OCI-LY3 (cell line): Measurements from ENCODE around the gene MBL2.

Experiments used
- H2AFZ ChIP-seq: fragments of 200-600, 300-600 bp; shearing (Covaris generic); 2 replicates; pipeline ENCODE4 v1.6.0; 2014; ENCODE audit warnings: antibody characterized with exemption, low read depth, low read length
- H3K27ac ChIP-seq: fragments of 200-600, 300-600 bp; sonication (generic); 2 replicates; pipeline ENCODE4 v1.5.1; 2014; ENCODE audit warnings: mild to moderate bottlenecking, low read length, moderate library complexity, mixed read lengths
- H3K27me3 ChIP-seq: fragments of 200-600, 300-600 bp; sonication (generic); 2 replicates; pipeline ENCODE4 v1.6.1; 2014; ENCODE audit warnings: low read depth, low read length, mixed read lengths
- H3K36me3 ChIP-seq: fragments of 200-600, 300-600 bp; sonication (generic); replicated peaks from 2 replicates; pipeline ENCODE3; 2014; ENCODE audit warnings: low read depth, low read length, mixed read lengths
- H3K4me1 ChIP-seq: fragments of 300-600, 200-600 bp; sonication (generic); 2 replicates; pipeline ENCODE4 v1.6.1; 2014; ENCODE audit warnings: low read length, mixed read lengths
- H3K4me2 ChIP-seq: fragments of 200-600, 300-600 bp; sonication (generic); 2 replicates; pipeline ENCODE4 v1.6.1; 2014; ENCODE audit warnings: low read length, mixed read lengths
- H3K4me3 ChIP-seq: fragments of 300-600, 200-600 bp; sonication (generic); 2 replicates; pipeline ENCODE4 v1.5.1; 2014; ENCODE audit warnings: antibody characterized with exemption, mild to moderate bottlenecking, low read length, moderate library complexity
- H3K79me2 ChIP-seq: fragments of 300-600, 200-600 bp; shearing (Covaris generic); 2 replicates; pipeline ENCODE4 v1.6.1; 2014; ENCODE audit warnings: mild to moderate bottlenecking, low read length, mixed read lengths
- H3K9ac ChIP-seq: fragments of 300-600, 200-600 bp; shearing (Covaris generic); 2 replicates; pipeline ENCODE4 v1.6.0; 2014; ENCODE audit warnings: mild to moderate bottlenecking, low read length, moderate library complexity
- H3K9me3 ChIP-seq: fragments of 200-600, 300-600 bp; shearing (Covaris generic); 2 replicates; pipeline ENCODE4 v1.6.1; 2014; ENCODE audit warnings: low read length, mixed read lengths; ENCODE audit not compliant: insufficient read depth
- H4K20me1 ChIP-seq: fragments of 200-600, 300-600 bp; sonication (generic); 2 replicates; pipeline ENCODE4 v1.6.1; 2016; ENCODE audit warnings: low read length, mixed read lengths; ENCODE audit not compliant: insufficient read depth
- EZH2phosphoT487 ChIP-seq: fragments of 200-600 bp; shearing (Covaris generic); IDR thresholded peaks from 2 replicates; pipeline ENCODE4 v1.6.1; 2018; ENCODE audit warnings: antibody characterized with exemption, mixed run types, low read depth
- TF ChIP-seq, protein P1 (sequence below): fragments of 200-600, 300-600 bp; sonication (generic); IDR thresholded peaks from 2 replicates; pipeline ENCODE4 v1.5.1; 2014; ENCODE audit warnings: antibody characterized with exemption, low read length, low read depth

The MBL2 gene

DNA sequence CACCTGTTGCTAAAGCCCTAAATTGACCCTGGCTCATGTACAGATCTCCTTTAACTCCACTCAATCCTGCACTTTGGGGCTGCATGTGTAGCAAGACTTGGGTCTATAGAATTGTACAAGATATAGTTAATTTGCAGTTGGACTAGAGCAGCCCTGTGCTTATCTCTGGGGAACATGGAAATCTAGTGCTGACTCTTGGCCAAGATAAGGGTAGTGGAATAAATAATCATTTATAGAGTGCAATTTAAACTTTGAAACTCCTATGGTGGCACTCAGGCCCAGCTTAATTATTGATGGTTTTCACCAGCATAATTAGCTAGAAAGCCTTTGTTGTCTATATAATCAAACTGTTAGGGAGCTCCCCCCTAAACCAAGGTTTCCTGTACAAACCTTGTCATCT, 39.2 kb upstream of the MBL2 start:
- Histone ChIP-seq H3K36me3 (no peaks in the 10 kb centered on the region), H4K20me1 (no peaks in the 10 kb centered on the region), H3K27ac (no peak overlapping the region), H3K4me3 (no peak overlapping the region), H3K9me3 (no peaks in the 10 kb centered on the region), H3K4me2 (no peak overlapping the region), H2AFZ (no peak overlapping the region), H3K27me3 (no peaks in the 10 kb centered on the region), H3K4me1 (peaks cover 10% of the 10 kb centered on the region), H3K79me2 (no peaks in the 10 kb centered on the region), H3K9ac (no peak overlapping the region)
- TF ChIP-seq, protein P1, sequence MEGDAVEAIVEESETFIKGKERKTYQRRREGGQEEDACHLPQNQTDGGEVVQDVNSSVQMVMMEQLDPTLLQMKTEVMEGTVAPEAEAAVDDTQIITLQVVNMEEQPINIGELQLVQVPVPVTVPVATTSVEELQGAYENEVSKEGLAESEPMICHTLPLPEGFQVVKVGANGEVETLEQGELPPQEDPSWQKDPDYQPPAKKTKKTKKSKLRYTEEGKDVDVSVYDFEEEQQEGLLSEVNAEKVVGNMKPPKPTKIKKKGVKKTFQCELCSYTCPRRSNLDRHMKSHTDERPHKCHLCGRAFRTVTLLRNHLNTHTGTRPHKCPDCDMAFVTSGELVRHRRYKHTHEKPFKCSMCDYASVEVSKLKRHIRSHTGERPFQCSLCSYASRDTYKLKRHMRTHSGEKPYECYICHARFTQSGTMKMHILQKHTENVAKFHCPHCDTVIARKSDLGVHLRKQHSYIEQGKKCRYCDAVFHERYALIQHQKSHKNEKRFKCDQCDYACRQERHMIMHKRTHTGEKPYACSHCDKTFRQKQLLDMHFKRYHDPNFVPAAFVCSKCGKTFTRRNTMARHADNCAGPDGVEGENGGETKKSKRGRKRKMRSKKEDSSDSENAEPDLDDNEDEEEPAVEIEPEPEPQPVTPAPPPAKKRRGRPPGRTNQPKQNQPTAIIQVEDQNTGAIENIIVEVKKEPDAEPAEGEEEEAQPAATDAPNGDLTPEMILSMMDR, result no peak
- TF ChIP-seq EZH2phosphoT487, result no peak

DNA sequence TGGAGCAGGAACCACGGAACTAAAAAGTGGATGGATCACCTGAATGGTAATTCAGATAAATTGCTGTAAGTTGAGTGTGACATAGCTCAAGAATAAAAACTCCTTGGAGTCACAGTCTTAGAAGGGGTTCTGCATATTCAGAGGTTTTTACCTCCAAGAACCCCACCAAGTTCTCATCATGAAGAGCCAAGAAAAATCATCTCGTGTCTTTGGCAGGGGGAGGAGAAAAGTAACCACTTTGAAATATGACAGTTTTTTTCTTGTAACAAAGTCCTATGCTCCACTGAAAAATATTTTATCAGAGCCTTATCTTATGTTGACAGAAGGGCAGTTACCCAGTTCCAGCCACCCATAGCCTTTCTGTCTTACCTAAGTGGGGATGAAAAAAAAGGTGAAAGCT, 38.2 kb upstream of the MBL2 start:
- Histone ChIP-seq H3K4me1 (peaks cover 10% of the 10 kb centered on the region), H3K9ac (no peak overlapping the region), H3K27ac (no peak overlapping the region), H3K4me3 (no peak overlapping the region), H3K36me3 (no peaks in the 10 kb centered on the region), H3K9me3 (no peaks in the 10 kb centered on the region), H3K79me2 (no peaks in the 10 kb centered on the region), H3K27me3 (no peaks in the 10 kb centered on the region), H4K20me1 (no peaks in the 10 kb centered on the region), H3K4me2 (no peak overlapping the region), H2AFZ (no peak overlapping the region)
- TF ChIP-seq, protein P1, result no peak
- no peak for TF ChIP-seq EZH2phosphoT487

DNA sequence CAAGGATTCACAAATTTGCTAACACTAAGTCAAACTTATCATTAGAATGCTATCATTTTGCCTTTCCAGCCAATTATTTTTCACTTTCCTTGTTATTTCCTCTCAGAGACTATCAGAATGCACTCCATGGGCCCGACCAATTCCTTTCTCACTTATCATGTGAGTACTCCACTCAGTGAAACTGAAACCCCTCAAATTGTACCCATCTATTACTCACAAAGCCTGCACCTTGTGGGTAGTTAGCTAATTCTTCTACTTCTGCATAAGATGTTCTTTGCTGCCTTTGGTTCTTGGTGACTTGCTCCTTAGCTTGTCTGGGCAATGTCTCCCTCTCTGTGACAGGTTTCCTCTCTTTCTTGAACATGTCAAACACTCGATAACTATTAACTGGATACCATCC, 35.2 kb upstream of the MBL2 start:
- Histone ChIP-seq H3K4me1 (no peaks in the 10 kb centered on the region), H3K4me3 (no peak overlapping the region), H3K9me3 (no peaks in the 10 kb centered on the region), H3K36me3 (no peaks in the 10 kb centered on the region), H3K27me3 (no peaks in the 10 kb centered on the region), H2AFZ (no peak overlapping the region), H3K9ac (no peak overlapping the region), H4K20me1 (no peaks in the 10 kb centered on the region), H3K4me2 (no peak overlapping the region), H3K79me2 (no peaks in the 10 kb centered on the region), H3K27ac (no peak overlapping the region)
- TF ChIP-seq, protein P1, result no peak
- TF ChIP-seq EZH2phosphoT487, result no peak

GRCh38 chr10:52805414-52806285, 33.1 kb upstream of the MBL2 start:
- no peak overlapping the region for H3K4me2 ChIP-seq

More at GRCh38 chr10:52805414-52806285, 33.1 kb upstream of the MBL2 start:
- Histone ChIP-seq H3K9me3 (no peaks in the 10 kb centered on the region), H3K27me3 (no peaks in the 10 kb centered on the region), H3K9ac (no peak overlapping the region), H3K27ac (no peak overlapping the region), H3K36me3 (no peaks in the 10 kb centered on the region), H4K20me1 (no peaks in the 10 kb centered on the region), H3K4me3 (no peak overlapping the region), H3K79me2 (no peaks in the 10 kb centered on the region), H2AFZ (no peak overlapping the region), H3K4me1 (no peaks in the 10 kb centered on the region)
- TF ChIP-seq, protein P1, result no peak
- no peak for TF ChIP-seq EZH2phosphoT487
